ENCODE results near the gene CDCP1.

DNA sequence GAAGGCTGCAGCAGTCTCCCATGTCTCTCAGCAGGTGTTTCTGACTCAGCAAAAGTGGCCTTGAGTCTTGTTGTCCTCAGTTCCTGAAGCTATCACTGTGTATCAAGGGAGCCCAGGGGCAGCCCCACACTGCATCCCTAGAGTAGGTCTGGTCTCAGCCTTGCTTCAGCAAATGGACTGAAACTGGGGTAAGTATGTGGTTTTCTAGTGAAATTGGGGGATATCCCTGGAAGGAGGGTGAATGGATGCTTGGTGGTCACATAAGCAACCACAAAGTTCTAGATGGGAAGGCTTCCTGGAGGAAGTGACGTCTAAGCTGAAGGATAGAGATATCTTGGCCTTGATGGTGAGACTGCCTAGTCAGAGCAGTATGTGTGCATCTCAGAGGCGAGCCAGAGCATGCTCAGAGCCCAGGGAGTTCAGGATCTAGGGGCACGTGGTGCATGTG is 41.5 kb upstream of the CDCP1 start:
- TF ChIP-seq EZH2phosphoT487 (IDR thresholded peaks at IDR 0.05; ENCODE audit: insufficient read depth, low read depth) (no peak), EZH2 (IDR thresholded peaks at IDR 0.05; ENCODE audit: insufficient read depth, poor library complexity, severe bottlenecking) (no peak)

Data from GM23248 (cell line).